Measurements from ENCODE around the gene NELFB.
"Not testable (repeated sequence)": the region's sequence is repeated elsewhere in the genome, so short reads cannot be mapped to it uniquely, and the experiment has no call there.

Gene NELFB

GRCh38 chr9:137234758-137235423 is 20.2 kb upstream of the NELFB start:
- no peak for DNase-seq

GRCh38 chr9:137235424-137236237 is 19.5 kb upstream of the NELFB start:
- no peak for DNase-seq

- peak; percentile 92 for DNase-seq
Observed at GRCh38 chr9:137236238-137236935, 18.7 kb upstream of the NELFB start.

GRCh38 chr9:137236936-137237421 is 18.1 kb upstream of the NELFB start:
- DNase-seq = no peak

- no peak for DNase-seq
Observed at GRCh38 chr9:137237759-137238726, 17.1 kb upstream of the NELFB start.

GRCh38 chr9:137239541-137240200 is 15.5 kb upstream of the NELFB start:
- not testable (repeated sequence) for DNase-seq

GRCh38 chr9:137240318-137240840 is 14.7 kb upstream of the NELFB start:
- peak; percentile 77 for DNase-seq

GRCh38 chr9:137240841-137241489 is 14.2 kb upstream of the NELFB start, which contains the start of gene TUBB4B:
Gene TUBB4B, plus strand, starts transcription at chr9:137241287. Its CDS starts 74 bp downstream, at chr9:137241361.
- peak; percentile 100 for DNase-seq

- peak; percentile 67 for DNase-seq
Observed at GRCh38 chr9:137241490-137242268, 13.4 kb upstream of the NELFB start.

- DNase-seq = no peak
Observed at GRCh38 chr9:137242269-137243203, 12.6 kb upstream of the NELFB start.

GRCh38 chr9:137243266-137243625 is 11.9 kb upstream of the NELFB start:
- DNase-seq = not testable (repeated sequence)

- DNase-seq = no peak
Observed at GRCh38 chr9:137243626-137244485, 11.3 kb upstream of the NELFB start.

GRCh38 chr9:137244486-137245449 is 10.4 kb upstream of the NELFB start:
- DNase-seq = no peak

- DNase-seq = no peak
Observed at GRCh38 chr9:137245450-137246421, 9.4 kb upstream of the NELFB start.

Measured in CD4-positive, alpha-beta T cell treated with Interleukin-10 for 1 hour (primary cell).